GM23338 (cell line): Measurements from ENCODE around the gene ROCK2. TPM values are rescaled to one million over a fixed set of nuclear protein-coding genes. Genes with fewer than 3 reads are reported as not detected.

Experiments used
- ATAC-seq: fragments of 200-7000 bp; cut with Tn5 transposase; 3 replicates; pipeline ENCODE4 v1.9.1; 2020
- DNase-seq: peaks from one replicate; pipeline ENCODE4 v3.0.0-alpha.2; 2015; ENCODE audit warnings: low spot score
- H2AFZ ChIP-seq: fragments of 200-600 bp; sonication (generic); 2 replicates; pipeline ENCODE4 v1.8.0; 2016; ENCODE audit warnings: antibody characterized with exemption, mild to moderate bottlenecking, moderate library complexity
- H3F3A ChIP-seq: fragments of 200-600 bp; sonication (generic); replicated peaks from 2 replicates; pipeline ENCODE4 v1.8.0; 2017; ENCODE audit warnings: antibody characterized with exemption, mixed run types, low read depth
- H3K27ac ChIP-seq: fragments of 200-600 bp; sonication (generic); 2 replicates; pipeline ENCODE4 v1.6.1; 2016; ENCODE audit warnings: low read depth
- H3K27me3 ChIP-seq: fragments of 200-600 bp; sonication (generic); 2 replicates; pipeline ENCODE4 v1.8.0; 2016; ENCODE audit warnings: mild to moderate bottlenecking, mixed run types, moderate library complexity; ENCODE audit not compliant: insufficient read depth
- H3K36me3 ChIP-seq: fragments of 200-600 bp; sonication (generic); 2 replicates; pipeline ENCODE4 v1.8.0; 2016; ENCODE audit warnings: mild to moderate bottlenecking; ENCODE audit not compliant: insufficient read depth
- H3K4me1 ChIP-seq: fragments of 200-600 bp; sonication (generic); 2 replicates; pipeline ENCODE4 v1.8.0; 2016; ENCODE audit warnings: mild to moderate bottlenecking, moderate library complexity; ENCODE audit not compliant: insufficient read depth
- H3K4me2 ChIP-seq: fragments of 200-600 bp; sonication (generic); 2 replicates; pipeline ENCODE4 v1.7.1; 2017; ENCODE audit warnings: mixed run types
- H3K4me3 ChIP-seq: fragments of 200-600 bp; sonication (generic); 2 replicates; pipeline ENCODE4 v1.6.1; 2016; ENCODE audit warnings: mixed run types
- H3K79me2 ChIP-seq: fragments of 200-600 bp; sonication (generic); replicated peaks from 2 replicates; pipeline ENCODE4 v1.8.0; 2017; ENCODE audit warnings: mild to moderate bottlenecking; ENCODE audit not compliant: insufficient read depth
- H3K9me2 ChIP-seq: fragments of 200-600 bp; sonication (generic); 2 replicates; pipeline ENCODE4 v1.8.0; 2017; ENCODE audit not compliant: insufficient read depth
- H4K20me1 ChIP-seq: fragments of 200-600 bp; sonication (generic); replicated peaks from 2 replicates; pipeline ENCODE4 v1.8.0; 2017; ENCODE audit warnings: mild to moderate bottlenecking; ENCODE audit not compliant: insufficient read depth
- H3K27ac Mint-ChIP-seq: 2 replicates; pipeline ENCODE4 v1.8.0; 2020; ENCODE audit warnings: inconsistent platforms, mild to moderate bottlenecking, moderate library complexity, mixed read lengths
- H3K27me3 Mint-ChIP-seq: 3 replicates; pipeline ENCODE4 v1.8.0; 2022; ENCODE audit warnings: low read depth, mild to moderate bottlenecking, moderate library complexity, mixed read lengths, inconsistent platforms; ENCODE audit not compliant: insufficient read depth, poor library complexity
- H3K36me3 Mint-ChIP-seq: 3 replicates; pipeline ENCODE4 v1.8.0; 2021; ENCODE audit warnings: low read depth, mild to moderate bottlenecking, inconsistent platforms, moderate library complexity, mixed read lengths
- H3K4me1 Mint-ChIP-seq: 3 replicates; pipeline ENCODE4 v1.8.0; 2020; ENCODE audit warnings: mild to moderate bottlenecking, inconsistent platforms, mixed read lengths
- H3K4me3 Mint-ChIP-seq: 3 replicates; pipeline ENCODE4 v1.8.0; 2021; ENCODE audit warnings: moderate library complexity, mild to moderate bottlenecking, inconsistent platforms, mixed read lengths
- H3K9me3 Mint-ChIP-seq: 3 replicates; pipeline ENCODE4 v1.8.0; 2020; ENCODE audit warnings: moderate library complexity, mild to moderate bottlenecking, inconsistent platforms, mixed read lengths
- CREB1 ChIP-seq: fragments of 250-450 bp; sonication (Bioruptor Pico); IDR thresholded peaks from 2 replicates; pipeline ENCODE4 v1.5.0; 2020; ENCODE audit warnings: low read depth, mild to moderate bottlenecking, moderate library complexity
- CTCF ChIP-seq, 2 experiments: fragments of 200-600 bp in 1 of 2; sonication (generic) in 1 of 2; conservative IDR thresholded peaks; 2 replicates each; pipeline versions ENCODE4 v1.5.1 to v1.6.1; 2016 to 2017; ENCODE audit warnings: antibody characterized with exemption in 2 of 2, low read depth in 2 of 2, mild to moderate bottlenecking in 2 of 2, moderate library complexity in 1 of 2
- EZH2 ChIP-seq: fragments of 200-600 bp; sonication (generic); IDR thresholded peaks from one replicate; pipeline ENCODE4 v1.8.0; 2017; ENCODE audit warnings: antibody characterized with exemption, mild to moderate bottlenecking, low read depth; ENCODE audit not compliant: unreplicated experiment
- EZH2phosphoT487 ChIP-seq: fragments of 200-600 bp; sonication (generic); IDR thresholded peaks from one replicate; pipeline ENCODE4 v1.8.1; 2018; ENCODE audit warnings: antibody characterized with exemption; ENCODE audit not compliant: unreplicated experiment
- NANOG ChIP-seq: IDR thresholded peaks from 2 replicates; pipeline ENCODE4 v1.6.1; 2016; ENCODE audit warnings: antibody characterized with exemption, borderline replicate concordance
- POLR2AphosphoS5 ChIP-seq: IDR thresholded peaks from 2 replicates; pipeline ENCODE4 v1.6.1; 2016; ENCODE audit warnings: antibody characterized with exemption, low read depth
- REST ChIP-seq: IDR thresholded peaks from one replicate; pipeline ENCODE4 v1.6.1; 2018; ENCODE audit warnings: antibody characterized with exemption; ENCODE audit not compliant: unreplicated experiment
- ZNF331 ChIP-seq: fragments of 250-450 bp; sonication (Bioruptor Pico); IDR thresholded peaks from 2 replicates; pipeline ENCODE4 v1.5.0; 2020; ENCODE audit warnings: low read depth, mild to moderate bottlenecking, moderate library complexity
- polyA plus RNA-seq: library from polyadenylated mRNA; unstranded; fragments of >200 nt; fragmentation: Nextera tagmentation; extraction: Ambion mirVana; gene quantifications from 2 replicates; pipeline ENCODE4 v1.2.1, GENCODE V29; 2016
- total RNA-seq: library from RNA; depleted of rRNA; stranded (reverse); fragments of >200 nt; shearing (Covaris generic); gene quantifications from 2 replicates; pipeline ENCODE4 v1.2.3, GENCODE V29; 2014

Gene ROCK2
- total and polyA plus RNA-seq, 2 experiments from 2014 or later = 16.4 to 28.0 TPM

GRCh38 chr2:11243512-11243911 is 100.9 kb downstream of the ROCK2 start (continued):
- TF ChIP-seq REST (no peak), EZH2phosphoT487 (no peak), CTCF (conservative IDR thresholded peaks at IDR 0.05; ENCODE audit: low read depth in 2 of 2) (no peak), POLR2AphosphoS5 (no peak), NANOG (no peak), CREB1 (CRISPR knock-in tag) (no peak), ZNF331 (CRISPR knock-in tag) (no peak)

- Histone ChIP-seq H3K9me2 (no peaks in the 10 kb centered on the region), H3K4me3 (no peak overlapping the region), H4K20me1 (no peaks in the 10 kb centered on the region; the same call in 1 of the 2 replicates), H3K27ac (no peak overlapping the region), H3F3A (no peaks in the 10 kb centered on the region), H3K4me1 (no peaks in the 10 kb centered on the region), H3K4me2 (no peak overlapping the region), H3K36me3 (0 out of 2 replicates have a peak, but pooled peaks cover 3% of the 10 kb centered on the region), H3K27me3 (no peaks in the 10 kb centered on the region), H3K79me2 (peaks cover 34% of the 10 kb centered on the region), H2AFZ (no peak overlapping the region)
- TF ChIP-seq EZH2 = no peak
- Mint-ChIP-seq H3K36me3 (no peaks in the 10 kb centered on the region), H3K9me3 (no peaks in the 10 kb centered on the region), H3K4me3 (no peak overlapping the region), H3K4me1 (no peaks in the 10 kb centered on the region), H3K27me3 (no peaks in the 10 kb centered on the region), H3K27ac (no peak overlapping the region; the same call in 1 of the 2 replicates)
- no peak for DNase-seq
- ATAC-seq = no peak
These were observed 101.8 kb downstream of the ROCK2 start for GRCh38 chr2:11242542-11243174.
